Lower lobe of right lung (tissue), 2 donors: ENCODE measurements around the gene TTC7B. TPM values are rescaled to one million over a fixed set of nuclear protein-coding genes. Genes with fewer than 3 reads are reported as not detected.

Experiments
- ATAC-seq, 2 donors: fragments of 200-7000 bp; cut with Tn5 transposase; one replicate each; pipeline ENCODE4 v1.9.1; 2020 to 2022; ENCODE audit warnings: mild to moderate bottlenecking in 2 of 2, moderate library complexity in 2 of 2
- DNase-seq: peaks from one replicate; pipeline ENCODE4 v3.0.0-alpha.2; 2020
- H3K27ac ChIP-seq: fragments of 200-600 bp; one replicate; pipeline ENCODE4 v1.8.0; 2022
- H3K27me3 ChIP-seq: fragments of 200-600 bp; one replicate; pipeline ENCODE4 v1.8.0; 2022; ENCODE audit warnings: low read depth
- H3K36me3 ChIP-seq: fragments of 200-600 bp; one replicate; pipeline ENCODE4 v1.8.0; 2022; ENCODE audit warnings: mild to moderate bottlenecking
- H3K4me1 ChIP-seq: fragments of 200-600 bp; one replicate; pipeline ENCODE4 v1.8.0; 2022
- H3K4me3 ChIP-seq: fragments of 200-600 bp; one replicate; pipeline ENCODE4 v1.8.0; 2022; ENCODE audit warnings: mild to moderate bottlenecking
- H3K9me3 ChIP-seq: fragments of 200-600 bp; one replicate; pipeline ENCODE4 v1.8.0; 2022
- CTCF ChIP-seq: fragments of 200-600 bp; IDR thresholded peaks from one replicate; pipeline ENCODE4 v1.8.0; 2022; ENCODE audit warnings: antibody characterized with exemption, mild to moderate bottlenecking
- intact Hi-C: fragments of 100-400 bp; cut with DNase I; formaldehyde crosslinking; loops from one replicate; pipeline ENCODE4 v1.11.0; 2022
- total RNA-seq: library from RNA; stranded (reverse); fragmentation: NEBNext Ultra II Directional; extraction: Animal tissue kit (Norgen Biotek cat#: 25700); gene quantifications from one replicate; pipeline ENCODE4 v1.2.1, GENCODE V29; 2021
- donor health status: DM: no; HTN: yes; CAD: no; lungs with severe emphysema.

The TTC7B gene
- total RNA-seq, 1 donor from 2014 or later, result 54.1 TPM

GRCh38 chr14:90556666-90557450, 259.4 kb downstream of the TTC7B start:
- H3K27me3 ChIP-seq, result no peaks in the 10 kb centered on the region
- intact Hi-C loops, result no loop called here

GRCh38 chr14:90556012-90556477, 260.2 kb downstream of the TTC7B start:
- DNase-seq (peak; percentile 62), ATAC-seq (peak; percentile 40 to 62)
- H3K4me1 ChIP-seq, result no peaks in the 10 kb centered on the region
- H3K36me3 ChIP-seq, result no peaks in the 10 kb centered on the region
- intact Hi-C loops, result no loop called here
- no peaks in the 10 kb centered on the region for H3K27me3 ChIP-seq
- no peaks in the 10 kb centered on the region for H3K9me3 ChIP-seq
- TF ChIP-seq CTCF, result no peak
- H3K4me3 ChIP-seq, result peak overlapping the region; percentile 11
- no peak overlapping the region for H3K27ac ChIP-seq

More at GRCh38 chr14:90556666-90557450, 259.4 kb downstream of the TTC7B start:
- Histone ChIP-seq H3K4me1 (no peaks in the 10 kb centered on the region), H3K36me3 (no peaks in the 10 kb centered on the region), H3K9me3 (no peaks in the 10 kb centered on the region), H3K27ac (no peak overlapping the region), H3K4me3 (no peak overlapping the region)
- TF ChIP-seq CTCF, result no peak
- DNase-seq, result peak; percentile 28
- ATAC-seq, result no peak

- Histone ChIP-seq H3K27me3 (no peaks in the 10 kb centered on the region), H3K27ac (no peak overlapping the region), H3K4me1 (no peaks in the 10 kb centered on the region), H3K36me3 (no peaks in the 10 kb centered on the region), H3K4me3 (peak overlapping the region; percentile 11), H3K9me3 (no peaks in the 10 kb centered on the region)
- DNase-seq (peak; percentile 26), ATAC-seq (no peak)
- intact Hi-C loops, result no loop called here
- no peak for TF ChIP-seq CTCF
Observed at GRCh38 chr14:90555126-90556011, 260.9 kb downstream of the TTC7B start.

- no peaks in the 10 kb centered on the region for H3K4me1 ChIP-seq
- no peaks in the 10 kb centered on the region for H3K27me3 ChIP-seq
- intact Hi-C loops, result no loop called here
- peak; percentile 70 for DNase-seq
- peak; percentile 44 to 64 for ATAC-seq
- no peak overlapping the region for H3K27ac ChIP-seq
- H3K9me3 ChIP-seq, result no peaks in the 10 kb centered on the region
- TF ChIP-seq CTCF, result no peak
- no peak overlapping the region for H3K4me3 ChIP-seq
- H3K36me3 ChIP-seq, result no peaks in the 10 kb centered on the region
Observed at GRCh38 chr14:90554341-90554740, 261.9 kb downstream of the TTC7B start.

- H3K27me3 ChIP-seq, result no peaks in the 10 kb centered on the region
- no peaks in the 10 kb centered on the region for H3K4me1 ChIP-seq
- H3K9me3 ChIP-seq, result no peaks in the 10 kb centered on the region
- no peak overlapping the region for H3K4me3 ChIP-seq
- DNase-seq (peak; percentile 30), ATAC-seq (no peak)
- H3K36me3 ChIP-seq, result no peaks in the 10 kb centered on the region
- no peak overlapping the region for H3K27ac ChIP-seq
- intact Hi-C loops, result no loop called here
- TF ChIP-seq CTCF, result no peak
Observed at GRCh38 chr14:90553921-90554336, 262.3 kb downstream of the TTC7B start.
